Measurements from ENCODE around the gene IGF1R. TPM values are rescaled to one million over a fixed set of nuclear protein-coding genes. Genes with fewer than 3 reads are reported as not detected.

IGF1R gene
- total and polyA plus RNA-seq, 2 of the 13 experiments (the other 11 are each of a cell fraction or from before 2014, with no cell fraction given): 15.9 to 18.4 TPM

DNA sequence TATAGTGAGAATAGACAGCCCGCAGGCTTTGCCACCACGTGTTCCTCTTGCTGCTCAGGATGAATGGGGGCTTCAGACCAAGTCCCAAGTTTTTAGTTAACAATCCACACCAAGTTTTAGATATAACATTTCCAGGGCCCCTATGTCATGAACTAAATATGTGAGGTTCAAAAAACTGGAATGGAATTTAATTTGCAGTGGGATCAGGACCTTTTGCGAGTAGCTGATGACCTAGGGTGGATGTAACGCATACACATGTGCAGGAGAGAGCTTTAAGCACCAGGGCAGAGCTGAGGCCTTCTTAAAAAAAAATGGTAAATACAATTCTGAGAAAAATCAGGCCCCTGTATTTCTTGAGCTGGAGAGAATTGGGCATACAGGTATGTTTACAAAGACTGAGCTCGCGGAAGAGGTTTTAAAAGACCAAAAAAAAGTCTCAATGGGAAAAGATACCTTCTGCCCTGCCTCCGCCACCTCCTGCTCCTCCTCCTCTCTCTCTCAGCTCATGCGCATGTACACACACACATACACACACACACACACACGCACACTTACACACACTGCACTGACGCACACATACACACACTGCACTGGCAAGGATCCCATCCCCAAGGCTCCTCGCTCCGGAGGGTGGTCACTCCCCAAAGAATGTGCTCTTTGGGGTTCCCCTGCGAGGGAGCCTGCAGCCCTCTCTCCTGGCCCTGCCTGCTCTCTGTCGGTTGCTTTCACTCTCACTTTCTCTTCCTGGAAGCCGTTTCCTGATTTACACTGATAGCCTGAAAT lies 48.2 kb upstream of the IGF1R start:
- CTCF ChIA-PET (ENCODE audit: low intra/inter-chr PET ratio, low total read pairs): no interaction called here
- Histone ChIP-seq H4K20me1 (ENCODE audit: insufficient read depth, low read length) (no peaks in the 10 kb centered on the region), H3K27ac (ENCODE audit: extremely low read length, insufficient read depth, low read length) (no peak overlapping the region), H3K36me3 (replicated peaks in 1 of 2; ENCODE audit: control insufficient read depth in 1 of 2, insufficient read depth in 2 of 2, low read length in 2 of 2) (no peaks in the 10 kb centered on the region), H3K9ac (ENCODE audit: insufficient read depth, low read depth, low read length) (peak overlapping the region; percentile 28; the same call in 1 of the 2 replicates), H3K27me3 (ENCODE audit: control insufficient read depth in 1 of 2, insufficient read depth in 2 of 2, low read length in 2 of 2) (peaks cover 3 to 45% of the 10 kb centered on the region in 2 experiments; a peak in 4 of 5 replicates), H3K79me2 (ENCODE audit: insufficient read depth, low read length) (no peaks in the 10 kb centered on the region), H3K4me3 (replicated peaks in 1 of 3; ENCODE audit: insufficient read depth in 1 of 3, low read depth in 2 of 3, low read length in 3 of 3) (peak overlapping the region; percentile 61 to 80 (median 65)), H3K4me1 (ENCODE audit: insufficient read depth, low read length) (peaks cover 9% of the 10 kb centered on the region; the same call in 1 of the 2 replicates), H3K9me3 (ENCODE audit: low read length) (no peaks in the 10 kb centered on the region), H3K4me2 (ENCODE audit: low read depth, low read length) (peak overlapping the region; percentile 88), H2AFZ (ENCODE audit: low read length) (peak overlapping the region; percentile 95)
- POLR2A ChIA-PET: no interaction called here
- DNase-seq (ENCODE audit: low spot score) (no peak), FAIRE-seq (no peak), ATAC-seq (peak; percentile 74)
- 12% methylated on average over 15 of the region's 15 CpGs for WGBS (ENCODE audit: low lambda C conversion rate)
- intact Hi-C loops (cut with micrococcal nuclease; ENCODE audit: unreplicated experiment): no loop called here
- no TSS peak for BruUV-seq (replicated peaks)
- in situ Hi-C loops (cut with HindIII; ENCODE audit: extremely low pct_ligation_motif_present, low pct_unique_long_range_greater_than_20kb): no loop called here
- TF ChIP-seq ZNF30 (CRISPR knock-in tag; IDR thresholded peaks at IDR 0.05): no peak
- TF ChIP-seq FOXA1 (IDR thresholded peaks at IDR 0.05): no peak
- TF ChIP-seq FOXA1 (CRISPR knock-in tag; IDR thresholded peaks at IDR 0.05): peak; percentile 47; the same call in 1 of the 2 replicates
- no peak for TF ChIP-seq ZNF605 (CRISPR knock-in tag; IDR thresholded peaks at IDR 0.05)
- TF ChIP-seq ZNF292 (CRISPR knock-in tag; IDR thresholded peaks at IDR 0.05; ENCODE audit: borderline replicate concordance, low read depth): peak; percentile 53; the same call in 1 of the 2 replicates
- TF ChIP-seq, protein P1, sequence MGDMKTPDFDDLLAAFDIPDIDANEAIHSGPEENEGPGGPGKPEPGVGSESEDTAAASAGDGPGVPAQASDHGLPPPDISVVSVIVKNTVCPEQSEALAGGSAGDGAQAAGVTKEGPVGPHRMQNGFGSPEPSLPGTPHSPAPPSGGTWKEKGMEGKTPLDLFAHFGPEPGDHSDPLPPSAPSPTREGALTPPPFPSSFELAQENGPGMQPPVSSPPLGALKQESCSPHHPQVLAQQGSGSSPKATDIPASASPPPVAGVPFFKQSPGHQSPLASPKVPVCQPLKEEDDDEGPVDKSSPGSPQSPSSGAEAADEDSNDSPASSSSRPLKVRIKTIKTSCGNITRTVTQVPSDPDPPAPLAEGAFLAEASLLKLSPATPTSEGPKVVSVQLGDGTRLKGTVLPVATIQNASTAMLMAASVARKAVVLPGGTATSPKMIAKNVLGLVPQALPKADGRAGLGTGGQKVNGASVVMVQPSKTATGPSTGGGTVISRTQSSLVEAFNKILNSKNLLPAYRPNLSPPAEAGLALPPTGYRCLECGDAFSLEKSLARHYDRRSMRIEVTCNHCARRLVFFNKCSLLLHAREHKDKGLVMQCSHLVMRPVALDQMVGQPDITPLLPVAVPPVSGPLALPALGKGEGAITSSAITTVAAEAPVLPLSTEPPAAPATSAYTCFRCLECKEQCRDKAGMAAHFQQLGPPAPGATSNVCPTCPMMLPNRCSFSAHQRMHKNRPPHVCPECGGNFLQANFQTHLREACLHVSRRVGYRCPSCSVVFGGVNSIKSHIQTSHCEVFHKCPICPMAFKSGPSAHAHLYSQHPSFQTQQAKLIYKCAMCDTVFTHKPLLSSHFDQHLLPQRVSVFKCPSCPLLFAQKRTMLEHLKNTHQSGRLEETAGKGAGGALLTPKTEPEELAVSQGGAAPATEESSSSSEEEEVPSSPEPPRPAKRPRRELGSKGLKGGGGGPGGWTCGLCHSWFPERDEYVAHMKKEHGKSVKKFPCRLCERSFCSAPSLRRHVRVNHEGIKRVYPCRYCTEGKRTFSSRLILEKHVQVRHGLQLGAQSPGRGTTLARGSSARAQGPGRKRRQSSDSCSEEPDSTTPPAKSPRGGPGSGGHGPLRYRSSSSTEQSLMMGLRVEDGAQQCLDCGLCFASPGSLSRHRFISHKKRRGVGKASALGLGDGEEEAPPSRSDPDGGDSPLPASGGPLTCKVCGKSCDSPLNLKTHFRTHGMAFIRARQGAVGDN (CRISPR knock-in tag; IDR thresholded peaks at IDR 0.05): peak; percentile 26; the same call in 1 of the 2 replicates
- no peak for TF ChIP-seq ZNF570 (CRISPR knock-in tag; IDR thresholded peaks at IDR 0.05; ENCODE audit: borderline replicate concordance)
- no peak for TF ChIP-seq RFX3 (CRISPR knock-in tag; IDR thresholded peaks at IDR 0.05)
- TF ChIP-seq, protein P2, sequence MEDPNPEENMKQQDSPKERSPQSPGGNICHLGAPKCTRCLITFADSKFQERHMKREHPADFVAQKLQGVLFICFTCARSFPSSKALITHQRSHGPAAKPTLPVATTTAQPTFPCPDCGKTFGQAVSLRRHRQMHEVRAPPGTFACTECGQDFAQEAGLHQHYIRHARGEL (CRISPR knock-in tag; IDR thresholded peaks at IDR 0.05): no peak
- TF ChIP-seq MED8 (CRISPR knock-in tag; IDR thresholded peaks at IDR 0.05; ENCODE audit: insufficient replicate concordance): no peak
- peak; percentile 40; the same call in 1 of the 2 replicates for TF ChIP-seq JUNB (CRISPR knock-in tag; IDR thresholded peaks at IDR 0.05; ENCODE audit: borderline replicate concordance)
- TF ChIP-seq CBX2 (IDR thresholded peaks at IDR 0.05; ENCODE audit: low read depth, low read length): no peak
- 0 out of 2 replicates have a peak, but pooled peaks have one; percentile 66 for TF ChIP-seq CBX2 (CRISPR knock-in tag; IDR thresholded peaks at IDR 0.05; ENCODE audit: low read depth)
- TF ChIP-seq SCMH1 (CRISPR knock-in tag; IDR thresholded peaks at IDR 0.05; ENCODE audit: borderline replicate concordance): 0 out of 2 replicates have a peak, but pooled peaks have one; percentile 45
